GM10266 (cell line): ENCODE results near the gene MEGF10.

Experiments
- DNase-seq: peaks from one replicate; pipeline ENCODE4 v3.0.0; 2012; ENCODE audit errors: extremely low spot score
- CTCF ChIP-seq: IDR thresholded peaks from 2 replicates; pipeline ENCODE4 v1.5.1; 2012; ENCODE audit warnings: mild to moderate bottlenecking, low read depth; ENCODE audit not compliant: control insufficient read depth, insufficient read depth; ENCODE audit errors: missing control alignments

The MEGF10 gene

GRCh38 chr5:127447827-127448226 is 157.2 kb downstream of the MEGF10 start:
- DNase-seq, result no peak
- TF ChIP-seq CTCF, result no peak

- DNase-seq, result no peak
- no peak for TF ChIP-seq CTCF
Observed at GRCh38 chr5:127450046-127450445, 159.4 kb downstream of the MEGF10 start.

- TF ChIP-seq CTCF, result no peak
- DNase-seq, result no peak
Observed at GRCh38 chr5:127451096-127451495, 160.5 kb downstream of the MEGF10 start.

- TF ChIP-seq CTCF, result no peak
Observed at GRCh38 chr5:127452626-127453025, 162.0 kb downstream of the MEGF10 start.

GRCh38 chr5:127471211-127471610 is 180.6 kb downstream of the MEGF10 start:
- no peak for TF ChIP-seq CTCF
- no peak for DNase-seq

More at GRCh38 chr5:127452626-127453025, 162.0 kb downstream of the MEGF10 start:
- no peak for DNase-seq

- no peak for DNase-seq
- TF ChIP-seq CTCF, result no peak
Observed at GRCh38 chr5:127472700-127473099, 182.1 kb downstream of the MEGF10 start.

- TF ChIP-seq CTCF, result no peak
- no peak for DNase-seq
Observed at GRCh38 chr5:127486471-127486870, 195.9 kb downstream of the MEGF10 start.
